CD4-positive, alpha-beta T cell treated with Interleukin-4 for 4 hours (primary cell): Measurements from ENCODE around the gene SLX4IP.

Experiments
- DNase-seq: peaks from one replicate; pipeline ENCODE4 v3.0.0-alpha.2; 2020

The SLX4IP gene

DNA sequence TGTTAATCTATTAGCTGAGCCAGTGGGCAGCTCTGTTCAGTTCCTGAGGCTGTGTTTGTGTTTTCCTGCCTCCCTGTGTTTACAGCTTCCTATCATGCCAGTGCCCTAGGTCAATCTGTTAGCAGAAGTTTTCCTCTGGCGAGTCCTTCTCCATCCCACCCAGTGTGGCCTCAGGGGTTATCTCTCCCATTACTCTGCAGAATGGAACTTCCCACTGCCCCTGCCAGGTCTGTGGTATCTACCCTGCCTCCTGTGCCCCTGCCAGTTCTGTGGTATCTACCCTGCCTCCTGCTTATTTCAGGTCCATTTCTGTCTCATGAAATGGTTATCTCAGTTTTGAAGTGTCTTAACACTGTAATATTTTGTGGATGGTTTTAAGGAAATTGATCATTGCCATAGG, 63.1 kb downstream of the SLX4IP start:
- no peak for DNase-seq

DNA sequence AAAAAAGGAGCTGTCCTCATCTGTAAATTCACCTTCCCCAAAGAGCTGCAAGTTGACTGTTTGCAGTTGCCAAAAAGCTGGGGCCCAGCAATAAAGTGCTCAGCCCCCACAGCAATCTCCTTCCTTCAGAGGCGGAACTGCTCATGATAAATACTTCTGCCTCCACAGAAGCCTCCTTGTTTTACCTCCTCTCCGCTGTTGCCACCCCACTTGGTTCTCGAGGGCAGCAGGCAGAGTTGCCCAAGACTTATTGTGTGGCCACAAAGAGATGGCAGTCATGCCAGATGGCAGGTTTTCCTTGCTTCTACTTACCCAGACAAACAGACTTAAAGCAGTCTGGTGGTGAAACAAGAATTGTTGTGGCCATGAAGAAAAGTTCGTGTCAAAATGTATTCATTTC, 66.3 kb downstream of the SLX4IP start:
- peak; percentile 29 for DNase-seq

DNA sequence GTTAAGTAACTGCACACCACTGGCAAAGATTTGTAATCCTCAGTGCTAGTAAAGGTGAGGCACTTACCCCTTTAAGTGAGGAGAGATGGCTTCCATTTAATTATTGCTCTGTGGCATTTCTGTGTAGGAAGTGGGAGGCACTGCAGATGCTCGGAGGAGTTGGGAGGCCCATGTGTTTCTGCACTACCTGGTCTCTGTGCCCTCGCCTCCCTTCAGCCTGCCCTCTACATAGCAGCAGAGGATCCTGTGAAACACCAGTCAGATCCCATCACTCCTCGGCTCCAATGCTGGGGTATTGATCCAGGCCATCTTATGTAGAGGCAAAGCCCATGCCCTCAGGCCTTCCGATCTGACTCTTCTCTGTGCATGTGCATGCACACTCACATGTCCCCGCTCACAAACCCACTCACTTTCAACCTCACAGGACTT, 67.0 kb downstream of the SLX4IP start:
- peak; percentile 24 for DNase-seq

DNA sequence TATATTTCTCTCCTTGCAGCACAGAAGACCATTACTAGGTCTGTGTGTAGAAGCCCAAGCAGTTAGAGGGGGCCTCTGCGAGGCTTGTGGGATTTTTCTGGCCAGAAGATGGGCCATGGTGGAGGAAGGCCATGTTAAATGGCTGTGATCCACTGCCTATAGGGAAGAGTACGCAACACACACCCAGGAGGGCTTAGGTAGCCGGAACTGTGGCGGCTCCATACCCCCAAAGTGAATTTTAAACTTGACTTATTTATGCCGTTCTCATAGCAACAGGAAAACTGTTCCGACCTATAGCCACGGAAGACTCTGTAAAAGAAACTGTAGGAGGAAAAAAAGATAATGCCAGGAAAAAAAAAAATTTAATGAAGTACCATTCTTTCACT, 69.5 kb downstream of the SLX4IP start:
- DNase-seq = no peak

DNA sequence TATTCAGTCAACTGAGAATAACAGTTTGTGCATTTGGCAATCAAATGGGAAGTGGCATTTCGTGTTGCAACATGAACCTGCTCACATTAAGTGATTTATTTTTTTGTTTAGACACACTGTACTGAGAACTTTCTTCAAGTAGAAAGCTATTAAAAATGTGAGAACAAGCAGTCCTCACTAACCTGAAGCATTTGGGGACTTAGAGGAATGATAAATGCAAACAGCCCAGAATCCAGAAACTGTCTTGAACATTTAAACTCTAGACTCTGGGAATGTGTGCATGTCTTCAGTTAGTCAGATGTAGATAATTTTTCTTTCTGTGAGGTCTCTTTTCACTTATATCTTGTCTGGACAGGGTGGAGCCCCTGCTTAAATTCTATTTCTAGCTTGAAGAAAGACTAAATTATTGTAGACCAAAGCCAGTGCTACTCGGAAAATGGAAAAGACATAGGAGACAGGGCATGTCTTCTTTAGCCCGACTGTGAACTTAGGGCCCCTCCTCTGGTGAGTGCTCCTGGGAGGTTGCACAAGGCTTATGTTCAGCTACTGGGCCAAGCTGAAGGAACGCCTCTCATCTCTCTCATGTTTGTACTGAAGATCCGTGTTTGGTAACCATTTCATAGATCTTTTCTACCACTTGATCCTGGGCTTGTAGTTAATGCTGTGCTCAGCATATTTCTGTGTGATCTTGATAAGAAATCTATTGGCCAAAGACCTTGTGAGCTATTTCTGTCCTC, 70.1 kb downstream of the SLX4IP start:
- DNase-seq = no peak

DNA sequence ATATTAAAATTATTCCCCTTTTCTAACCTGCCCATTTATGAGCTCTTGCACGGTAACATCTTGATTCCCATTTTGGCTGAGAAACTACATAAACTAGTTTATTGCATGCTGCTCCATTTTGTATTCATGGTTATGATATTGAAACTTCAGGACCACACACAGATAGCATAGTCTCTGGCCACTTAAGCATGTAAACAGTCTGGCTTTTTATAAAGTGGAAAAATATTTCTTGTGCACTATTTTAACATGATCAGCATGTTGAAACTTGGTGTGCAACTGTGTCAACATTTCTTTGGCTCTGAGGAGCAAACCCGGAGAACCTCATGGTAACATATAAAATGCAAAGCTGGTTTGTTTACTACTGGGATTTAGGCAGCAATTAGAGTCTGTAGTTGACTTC, 70.7 kb downstream of the SLX4IP start:
- no peak for DNase-seq

DNA sequence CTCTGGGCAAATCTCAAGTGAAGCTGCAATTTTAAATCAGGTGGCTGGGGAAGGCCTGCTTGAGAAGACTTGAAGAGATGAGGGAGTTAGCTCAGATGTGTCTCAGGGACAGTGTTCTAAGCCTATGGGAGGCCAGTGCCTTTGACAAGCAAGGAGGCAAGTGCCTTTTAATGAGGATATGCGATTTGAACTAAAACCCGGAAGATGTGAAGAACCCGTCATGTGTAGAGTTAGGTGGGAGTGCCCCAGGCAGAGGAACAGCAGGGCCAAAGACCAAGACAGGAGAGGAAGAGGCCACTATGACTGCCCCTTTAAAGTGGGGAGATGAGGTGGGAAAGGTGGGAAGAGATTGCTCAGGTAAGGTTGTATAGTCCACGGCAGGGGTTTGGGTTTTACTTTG, 71.9 kb downstream of the SLX4IP start:
- DNase-seq = no peak

DNA sequence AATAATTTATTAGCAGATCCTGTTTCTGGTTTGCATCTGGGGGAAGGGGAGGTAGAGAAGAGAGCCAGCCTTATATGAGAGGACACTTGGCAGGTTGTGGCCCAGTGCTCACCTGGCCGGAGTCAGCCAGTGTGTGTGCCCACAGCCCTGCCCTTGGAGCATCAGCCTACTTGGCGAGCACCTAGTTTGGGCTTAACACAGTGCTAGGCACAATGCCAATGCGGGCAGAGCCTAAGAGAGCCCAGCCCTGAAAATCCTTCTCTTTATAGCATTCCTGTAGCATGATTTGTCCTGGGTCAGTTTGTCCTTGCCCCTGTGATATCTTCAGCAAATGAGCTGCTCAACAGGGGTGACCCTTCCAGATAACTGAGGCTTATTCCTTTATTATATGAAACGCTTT, 73.0 kb downstream of the SLX4IP start:
- no peak for DNase-seq

DNA sequence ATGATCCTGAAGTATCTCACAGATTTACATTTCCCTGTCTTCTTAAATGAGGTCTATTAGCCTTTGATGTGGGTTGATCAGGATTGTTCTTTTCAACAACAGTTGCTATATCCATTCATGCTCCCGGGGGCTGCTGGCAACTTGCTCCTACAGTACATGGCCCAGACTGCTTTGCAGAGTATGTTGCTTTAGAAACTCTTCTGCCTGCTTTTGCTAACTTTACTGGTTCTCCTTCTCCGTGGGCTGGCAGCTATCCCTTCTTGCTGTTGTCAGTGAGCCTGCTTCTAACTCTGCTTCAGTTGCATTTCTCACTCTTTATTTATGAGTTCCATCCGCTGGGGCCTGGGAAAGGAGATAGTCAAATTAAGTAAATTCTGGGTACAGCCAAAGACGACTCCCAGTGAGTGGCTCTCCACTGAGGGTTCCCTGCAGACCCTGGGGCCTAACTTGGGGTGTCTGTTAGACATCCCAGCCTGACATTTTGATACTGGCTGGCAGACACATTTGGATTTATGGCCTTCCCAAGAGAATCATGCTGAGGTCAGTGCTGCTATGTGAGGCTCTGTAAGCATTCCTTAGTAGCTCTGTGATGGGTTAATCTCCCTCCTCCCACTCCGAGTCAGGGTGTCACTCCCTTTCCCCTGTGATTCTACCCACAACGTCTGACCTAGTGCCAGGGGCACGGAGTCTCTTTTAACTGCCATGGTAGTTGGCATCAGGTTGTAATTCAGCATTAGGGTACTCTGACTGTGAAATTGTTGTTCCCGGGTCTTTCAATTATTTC, 73.6 kb downstream of the SLX4IP start:
- DNase-seq = no peak

DNA sequence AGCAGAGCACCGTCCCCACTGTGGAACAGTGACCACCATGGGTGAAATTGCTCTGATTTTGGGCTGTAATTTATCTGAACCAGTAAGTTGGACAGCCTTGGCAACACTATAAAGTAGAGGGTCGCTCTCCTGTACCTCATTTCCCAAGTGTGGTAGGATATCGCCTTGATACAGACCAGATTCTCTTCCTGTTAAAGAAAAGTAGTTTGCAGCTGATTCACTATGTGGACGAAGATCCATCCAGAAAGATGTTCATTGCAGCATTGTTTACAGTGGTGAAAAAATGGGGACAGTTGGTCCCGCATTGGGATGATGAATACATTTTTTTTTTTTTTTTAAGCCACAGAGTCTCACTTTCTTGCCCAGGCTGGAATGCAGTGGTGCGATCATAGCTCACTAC, 74.3 kb downstream of the SLX4IP start:
- DNase-seq = no peak

DNA sequence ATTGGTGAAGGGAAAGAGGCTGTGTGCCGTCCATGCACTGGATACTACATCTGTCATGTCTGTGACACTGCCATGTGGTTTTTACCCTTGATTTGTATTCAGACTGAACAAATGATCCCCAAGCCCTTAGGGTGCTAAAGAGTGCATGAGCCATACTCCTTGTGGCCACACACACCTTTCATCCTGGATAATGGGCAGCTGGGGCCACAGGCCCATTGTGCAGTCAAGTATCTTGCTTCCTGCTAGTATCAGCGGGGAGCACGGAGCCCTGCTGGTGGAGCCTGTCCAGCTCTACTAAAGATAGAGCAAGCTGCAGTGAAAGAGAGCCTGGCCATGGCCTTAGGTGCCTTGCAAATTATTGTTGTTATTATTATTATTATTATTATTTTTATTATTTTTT, 75.1 kb downstream of the SLX4IP start:
- no peak for DNase-seq

DNA sequence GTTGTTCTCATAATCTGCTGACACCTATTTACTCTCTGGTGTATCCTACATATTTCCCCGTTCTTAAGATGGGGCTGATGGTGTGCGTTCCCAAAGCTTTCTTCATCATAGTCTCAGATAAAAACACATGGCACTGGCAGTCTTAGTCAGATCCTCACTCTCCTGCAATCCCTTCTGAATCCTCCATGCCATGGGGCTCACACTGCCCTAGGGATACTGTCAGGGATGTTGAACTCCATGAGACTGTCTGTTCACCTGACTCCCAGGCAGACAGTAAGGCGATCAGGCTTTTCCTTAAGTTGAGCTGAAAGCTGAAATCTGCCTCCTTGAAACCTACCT, 76.0 kb downstream of the SLX4IP start:
- DNase-seq = no peak

DNA sequence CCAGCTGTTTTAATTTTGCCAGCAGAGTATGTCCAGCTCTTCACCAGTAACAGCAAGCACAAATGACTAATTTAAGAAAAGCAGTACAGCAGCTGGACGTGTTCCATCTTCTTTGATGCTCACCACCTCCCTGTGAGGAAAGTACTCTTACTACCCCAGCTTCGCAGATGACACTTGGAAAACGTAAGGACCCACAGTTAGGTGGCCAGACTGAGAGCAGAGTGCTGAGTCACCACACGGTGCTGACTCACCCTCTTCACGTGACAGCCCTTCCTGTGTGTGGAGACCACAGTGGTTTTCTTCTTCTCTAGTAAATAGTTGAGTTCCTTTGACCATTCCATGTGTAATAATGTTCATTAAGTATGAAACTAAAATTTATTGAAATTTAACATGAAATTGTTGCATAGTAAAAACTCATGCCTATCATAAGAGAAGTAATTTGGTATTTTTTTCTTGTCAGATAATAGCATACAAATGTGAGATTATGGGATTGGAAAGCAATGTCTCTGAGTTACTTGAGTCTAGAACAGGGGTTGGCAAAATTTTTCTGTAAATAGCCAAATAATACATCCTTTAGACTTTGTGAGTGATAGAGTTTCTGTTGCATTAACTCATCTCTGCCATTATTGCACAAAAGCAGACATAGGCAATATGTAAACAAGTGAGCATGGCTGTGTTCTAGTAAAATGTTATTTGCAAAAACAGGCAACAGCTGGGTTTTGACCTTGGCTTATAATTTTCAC, 76.6 kb downstream of the SLX4IP start:
- peak; percentile 82 for DNase-seq

DNA sequence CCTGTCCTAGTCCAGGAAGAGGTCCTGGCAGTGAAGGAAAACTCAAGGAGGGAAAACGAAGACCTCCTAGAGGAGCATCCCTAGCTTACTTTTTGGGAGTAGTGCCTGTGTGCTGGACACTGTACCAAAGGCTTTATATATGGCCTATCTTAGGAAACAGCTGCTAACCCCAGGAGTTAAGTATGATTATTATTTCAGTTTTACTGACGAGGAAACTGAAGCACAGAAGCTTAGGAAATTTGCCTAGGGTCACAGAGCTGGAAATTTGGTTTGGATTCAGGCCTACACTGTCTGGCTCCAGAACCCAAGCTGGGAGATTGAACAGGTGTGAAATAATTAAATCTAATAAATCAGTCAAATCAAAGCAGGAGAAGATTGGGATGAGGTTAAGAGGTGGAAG, 78.0 kb downstream of the SLX4IP start:
- DNase-seq = no peak

DNA sequence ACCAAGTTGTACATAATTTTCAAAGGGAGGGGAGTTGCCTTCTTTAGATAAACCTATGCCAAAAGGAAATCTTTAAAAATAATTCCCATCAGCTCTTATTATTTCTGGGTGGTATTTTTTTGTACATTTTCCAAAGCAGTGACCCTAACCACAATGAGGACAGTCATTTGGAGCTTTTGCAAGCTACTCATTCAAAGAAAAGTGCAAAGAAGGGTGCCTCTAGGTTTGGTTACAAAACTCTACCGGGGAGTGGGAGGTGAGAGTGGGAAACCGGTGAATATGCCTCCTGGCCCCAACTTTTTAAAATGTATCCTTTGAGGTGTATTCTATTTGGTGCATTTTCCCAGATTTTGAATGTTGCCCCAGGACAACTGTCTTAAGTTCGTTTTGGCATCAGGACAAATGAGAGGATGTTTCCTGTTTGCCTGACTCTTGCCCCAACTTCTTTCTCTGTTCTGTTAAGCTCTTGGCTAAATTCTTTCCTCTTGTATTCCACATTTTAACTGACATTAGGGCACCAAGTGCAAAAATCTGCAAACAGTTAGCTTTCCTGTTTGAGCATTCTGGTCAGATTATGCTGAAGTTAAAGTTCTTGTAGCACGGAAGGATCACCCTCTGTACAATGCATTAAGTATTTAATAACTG, 78.9 kb downstream of the SLX4IP start:
- DNase-seq = no peak

DNA sequence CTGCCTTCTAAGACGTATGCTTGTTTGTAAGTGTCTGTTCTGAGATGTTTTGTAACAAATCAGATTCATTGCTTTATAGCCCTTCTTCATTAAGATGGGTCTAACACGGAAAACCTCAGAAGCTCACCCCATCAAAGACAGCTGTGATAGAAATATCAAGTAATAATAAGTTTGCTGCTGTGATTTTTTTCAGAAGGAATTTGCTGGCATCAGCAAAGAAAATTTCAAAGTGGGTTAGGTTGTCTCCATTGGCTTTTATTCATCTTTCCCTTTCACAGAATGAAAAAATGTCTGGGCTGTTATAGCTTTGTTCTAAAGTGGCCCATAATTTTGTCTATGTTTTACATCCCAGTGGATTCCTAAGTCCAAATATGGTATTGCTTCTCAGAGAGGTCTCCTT, 81.4 kb downstream of the SLX4IP start:
- DNase-seq = no peak

DNA sequence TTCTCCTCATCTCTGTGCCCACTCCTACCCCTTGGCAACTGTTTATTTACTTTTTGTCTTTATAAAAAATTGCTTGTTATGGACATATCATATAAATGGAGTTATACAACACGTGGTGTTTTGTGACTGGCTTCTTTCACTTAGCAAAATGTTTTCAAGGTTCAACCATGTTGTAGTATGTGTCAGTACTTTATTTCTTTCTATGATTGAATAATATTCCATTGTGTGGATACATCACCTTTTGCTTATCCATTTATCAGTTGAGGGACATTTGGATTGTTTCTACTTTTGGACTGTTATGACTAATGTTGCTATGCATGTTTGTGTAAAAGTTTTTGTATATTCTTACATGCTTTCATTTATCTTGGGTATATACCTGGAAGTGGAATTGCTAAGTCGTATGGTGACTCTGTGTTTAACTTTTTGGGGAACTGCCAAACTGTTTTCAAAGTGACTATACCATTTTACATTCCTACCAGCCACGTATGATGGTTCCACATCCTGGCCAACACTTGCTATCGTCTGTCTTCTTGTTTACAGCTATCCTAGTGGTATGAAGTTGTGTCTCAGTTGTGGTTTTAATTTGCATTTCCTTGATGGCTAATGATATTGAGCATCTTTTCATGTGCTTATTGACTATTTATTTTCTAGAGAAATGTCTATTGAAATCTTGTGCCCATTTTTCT, 84.4 kb downstream of the SLX4IP start:
- DNase-seq = peak; percentile 30

DNA sequence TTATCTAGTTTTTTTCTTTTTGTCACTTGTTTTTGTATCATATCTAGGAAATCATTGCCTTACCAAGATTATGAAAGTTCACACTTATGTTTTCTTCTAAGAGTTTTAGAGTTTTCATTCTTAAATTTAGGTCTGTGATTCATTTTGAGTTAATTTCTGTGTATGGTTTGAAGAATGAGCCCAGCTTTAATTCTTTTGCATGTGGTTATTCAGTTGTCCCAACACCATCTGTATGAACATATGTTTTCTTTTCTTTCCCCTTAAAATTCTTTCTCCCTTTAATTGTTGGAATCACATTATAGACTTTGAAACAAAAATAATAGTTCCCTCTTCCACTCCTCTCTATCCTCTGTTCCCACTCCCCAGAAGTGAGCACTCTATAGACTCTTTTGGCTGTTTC, 85.4 kb downstream of the SLX4IP start:
- DNase-seq = no peak

DNA sequence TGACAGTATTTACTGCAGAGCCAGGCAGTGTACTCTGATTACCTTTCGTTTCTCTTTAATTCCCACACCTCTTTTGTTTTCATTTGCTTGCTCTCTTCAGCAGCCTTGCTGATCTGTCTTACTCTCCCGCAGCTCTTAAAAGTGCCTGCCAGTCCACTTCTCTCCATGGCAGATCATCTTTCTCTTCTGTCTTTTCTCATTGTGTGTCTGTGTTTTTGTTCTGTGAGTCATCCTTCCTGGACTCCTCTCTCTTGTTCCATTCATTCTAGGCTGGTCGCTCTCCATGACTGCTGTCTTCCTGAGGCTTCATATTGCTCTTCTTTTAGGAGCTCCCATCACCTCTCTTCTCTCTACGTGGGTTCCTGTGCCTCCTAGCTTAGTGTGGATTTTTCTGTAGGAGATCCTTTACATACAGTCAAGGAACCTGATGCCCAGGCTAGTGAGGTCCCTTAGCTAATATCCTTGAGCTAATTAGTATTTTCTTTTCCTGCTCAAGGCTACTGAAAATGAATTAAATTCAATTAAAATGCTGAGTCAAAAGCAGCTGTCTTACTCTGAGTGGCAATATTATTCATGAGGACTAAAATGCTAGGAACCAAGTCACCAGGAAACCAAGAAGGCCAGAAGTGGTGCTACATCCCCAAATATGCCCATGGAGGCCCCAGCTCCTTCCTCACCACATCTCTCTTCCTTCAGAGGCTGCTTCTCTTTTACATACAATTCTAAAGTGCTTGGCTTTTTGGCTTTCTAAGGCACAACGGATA, 86.1 kb downstream of the SLX4IP start:
- DNase-seq = no peak

DNA sequence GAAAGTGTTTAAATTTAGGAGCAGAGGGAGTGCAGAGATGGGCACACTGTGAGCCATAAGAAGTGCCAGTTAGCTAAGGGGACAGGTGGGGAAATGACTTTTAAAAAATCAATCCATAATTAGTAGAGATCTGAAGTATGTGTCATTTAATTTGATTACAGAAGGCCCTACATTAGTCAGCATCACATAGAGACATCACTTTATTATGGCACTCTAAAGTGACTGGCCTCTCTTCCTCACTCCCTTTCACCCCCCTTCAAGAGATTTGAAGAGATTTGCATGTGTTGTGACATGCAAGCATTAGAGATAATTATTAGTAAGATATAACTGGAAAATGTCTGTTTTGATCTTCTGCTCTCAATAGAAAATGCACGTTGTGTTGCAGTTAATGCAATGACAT, 86.7 kb downstream of the SLX4IP start:
- DNase-seq = no peak

DNA sequence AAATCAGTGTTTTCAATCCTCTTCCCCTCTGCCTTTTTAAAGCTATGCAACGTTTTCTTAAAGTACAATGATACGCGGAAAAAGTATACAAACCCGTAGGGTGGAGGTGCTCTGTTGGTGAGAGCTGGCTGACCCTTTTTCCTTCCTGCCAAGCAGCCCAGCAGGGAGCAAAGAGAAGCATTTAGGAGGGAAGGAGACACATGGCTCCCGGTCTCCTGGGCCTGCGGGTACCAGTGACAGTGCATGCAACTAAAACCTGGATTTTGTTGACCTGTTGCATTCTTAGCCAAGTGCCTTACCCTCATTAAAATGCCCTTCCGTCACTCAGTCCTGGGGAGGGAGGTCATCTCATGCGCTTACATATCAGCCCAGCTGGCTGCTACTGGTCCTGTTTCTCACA, 87.2 kb downstream of the SLX4IP start:
- DNase-seq = no peak

DNA sequence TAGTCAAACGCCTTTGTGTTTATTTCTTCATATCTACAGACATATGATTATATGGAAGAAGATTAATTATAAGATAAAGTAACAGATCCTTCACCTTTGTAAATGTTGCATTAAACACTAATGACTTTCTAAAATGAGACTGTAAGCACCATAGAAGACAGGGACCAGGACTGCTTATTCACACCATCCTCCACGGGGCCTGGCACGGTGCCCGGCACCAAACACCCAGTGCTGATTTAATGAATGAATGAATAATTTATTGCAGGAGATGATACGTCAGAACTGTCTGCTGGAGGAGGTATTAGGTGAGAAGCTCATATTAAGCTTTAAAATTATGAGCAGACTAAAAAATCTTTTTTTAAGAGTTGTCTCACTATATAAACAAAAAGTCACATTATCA, 88.3 kb downstream of the SLX4IP start:
- no peak for DNase-seq
